ENCODE results near the gene MATK.

The MATK gene, protein sequence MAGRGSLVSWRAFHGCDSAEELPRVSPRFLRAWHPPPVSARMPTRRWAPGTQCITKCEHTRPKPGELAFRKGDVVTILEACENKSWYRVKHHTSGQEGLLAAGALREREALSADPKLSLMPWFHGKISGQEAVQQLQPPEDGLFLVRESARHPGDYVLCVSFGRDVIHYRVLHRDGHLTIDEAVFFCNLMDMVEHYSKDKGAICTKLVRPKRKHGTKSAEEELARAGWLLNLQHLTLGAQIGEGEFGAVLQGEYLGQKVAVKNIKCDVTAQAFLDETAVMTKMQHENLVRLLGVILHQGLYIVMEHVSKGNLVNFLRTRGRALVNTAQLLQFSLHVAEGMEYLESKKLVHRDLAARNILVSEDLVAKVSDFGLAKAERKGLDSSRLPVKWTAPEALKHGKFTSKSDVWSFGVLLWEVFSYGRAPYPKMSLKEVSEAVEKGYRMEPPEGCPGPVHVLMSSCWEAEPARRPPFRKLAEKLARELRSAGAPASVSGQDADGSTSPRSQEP

GRCh38 chr19:3785938-3786824 lies at the start of gene MATK:
TSS of gene MATK (minus strand) at chr19:3786381. CDS start at chr19:3785135, 1,246 bp downstream.
- DNase-seq (ENCODE audit: extremely low spot score), result peak; percentile 65
- ChIA-PET POLR2A (interaction anchor here (1.1 kb wide), 1 partner anchor 23 kb away, joined by 9 read pairs; the partner anchor contains the start of gene MRPL54), CTCF (no interaction called here)
- TF ChIP-seq ELF4 (IDR thresholded peaks at IDR 0.05), result no peak
- TF ChIP-seq L3MBTL2 (conservative IDR thresholded peaks at IDR 0.05), result no peak
- no peak for TF ChIP-seq FOXK2 (IDR thresholded peaks at IDR 0.05)
- TF ChIP-seq BHLHE40 (IDR thresholded peaks at IDR 0.05; ENCODE audit: borderline replicate concordance), result no peak
- 0 out of 2 replicates have a peak, but pooled peaks have one; percentile 6 for TF ChIP-seq FOXM1 (IDR thresholded peaks at IDR 0.05; ENCODE audit: borderline replicate concordance)

DNA sequence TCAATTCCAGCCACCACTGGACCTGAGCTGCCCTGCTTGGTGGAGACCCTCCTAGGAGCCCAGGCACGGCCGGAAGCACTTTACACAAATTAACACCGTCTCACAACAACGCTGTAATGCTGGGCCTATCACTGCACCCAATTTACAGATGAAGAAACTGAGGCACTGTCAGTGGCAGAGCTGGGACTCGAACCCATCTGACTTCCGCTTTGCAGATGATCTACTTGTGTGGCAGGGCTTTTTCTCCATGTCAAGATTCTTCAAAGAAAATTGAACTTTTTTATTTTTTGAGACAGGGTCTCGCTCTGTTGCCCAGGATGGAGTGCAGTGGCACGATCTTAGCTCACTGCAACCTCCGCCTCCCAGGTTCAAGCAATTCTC lies 48.9 kb upstream of the MATK start:
- POLR2A ChIA-PET, result no interaction called here
- TF ChIP-seq ELF4 (IDR thresholded peaks at IDR 0.05) (no peak), HDGF (IDR thresholded peaks at IDR 0.05; ENCODE audit: borderline replicate concordance) (no peak), SP1 (IDR thresholded peaks at IDR 0.05) (no peak), FOXM1 (IDR thresholded peaks at IDR 0.05; ENCODE audit: borderline replicate concordance) (no peak), L3MBTL2 (conservative IDR thresholded peaks at IDR 0.05) (no peak), CTBP1 (IDR thresholded peaks at IDR 0.05; ENCODE audit: borderline replicate concordance) (no peak), FOXA1 (IDR thresholded peaks at IDR 0.05) (no peak), TARDBP (IDR thresholded peaks at IDR 0.05) (no peak), LEF1 (IDR thresholded peaks at IDR 0.05; ENCODE audit: borderline replicate concordance) (no peak)
- no peak for DNase-seq (ENCODE audit: extremely low spot score)
- CTCF ChIA-PET, result no interaction called here

- DNase-seq (ENCODE audit: extremely low spot score), result no peak
- no peak for TF ChIP-seq NFRKB (IDR thresholded peaks at IDR 0.05)
- no peak for TF ChIP-seq ARNT (IDR thresholded peaks at IDR 0.05)
- no peak for TF ChIP-seq CTBP1 (IDR thresholded peaks at IDR 0.05; ENCODE audit: borderline replicate concordance)
- no peak for TF ChIP-seq ELF4 (IDR thresholded peaks at IDR 0.05)
- no peak for TF ChIP-seq TARDBP (IDR thresholded peaks at IDR 0.05)
- no peak for TF ChIP-seq BHLHE40 (IDR thresholded peaks at IDR 0.05; ENCODE audit: borderline replicate concordance)
- no peak for TF ChIP-seq FOXK2 (IDR thresholded peaks at IDR 0.05)
- no peak for TF ChIP-seq HDGF (IDR thresholded peaks at IDR 0.05; ENCODE audit: borderline replicate concordance)
- no peak for TF ChIP-seq ZNF384 (IDR thresholded peaks at IDR 0.05)
- TF ChIP-seq SP1 (IDR thresholded peaks at IDR 0.05), result no peak
- TF ChIP-seq LEF1 (IDR thresholded peaks at IDR 0.05; ENCODE audit: borderline replicate concordance), result no peak
- TF ChIP-seq FOXA1 (IDR thresholded peaks at IDR 0.05), result no peak
- TF ChIP-seq SUZ12 (IDR thresholded peaks at IDR 0.05), result no peak
- TF ChIP-seq FOXM1 (IDR thresholded peaks at IDR 0.05; ENCODE audit: borderline replicate concordance), result no peak
- no peak for TF ChIP-seq PKNOX1 (IDR thresholded peaks at IDR 0.05)
- TF ChIP-seq L3MBTL2 (conservative IDR thresholded peaks at IDR 0.05), result no peak
- ChIA-PET CTCF (no interaction called here), POLR2A (no interaction called here)
These were observed 48.3 kb upstream of the MATK start for GRCh38 chr19:3834349-3835054.

GRCh38 chr19:3833578-3834348 lies 47.6 kb upstream of the MATK start:
- TF ChIP-seq ARNT (IDR thresholded peaks at IDR 0.05), result no peak
- TF ChIP-seq SP1 (IDR thresholded peaks at IDR 0.05), result no peak
- no peak for TF ChIP-seq FOXA1 (IDR thresholded peaks at IDR 0.05)
- TF ChIP-seq FOXM1 (IDR thresholded peaks at IDR 0.05; ENCODE audit: borderline replicate concordance), result no peak
- no peak for TF ChIP-seq PKNOX1 (IDR thresholded peaks at IDR 0.05)
- TF ChIP-seq ELF4 (IDR thresholded peaks at IDR 0.05), result no peak
- no peak for TF ChIP-seq CTBP1 (IDR thresholded peaks at IDR 0.05; ENCODE audit: borderline replicate concordance)
- TF ChIP-seq SUZ12 (IDR thresholded peaks at IDR 0.05), result no peak
- no peak for TF ChIP-seq ZNF384 (IDR thresholded peaks at IDR 0.05)
- TF ChIP-seq TARDBP (IDR thresholded peaks at IDR 0.05), result no peak
- no peak for TF ChIP-seq BHLHE40 (IDR thresholded peaks at IDR 0.05; ENCODE audit: borderline replicate concordance)
- TF ChIP-seq L3MBTL2 (conservative IDR thresholded peaks at IDR 0.05), result no peak
- no peak for TF ChIP-seq HDGF (IDR thresholded peaks at IDR 0.05; ENCODE audit: borderline replicate concordance)
- TF ChIP-seq LEF1 (IDR thresholded peaks at IDR 0.05; ENCODE audit: borderline replicate concordance), result no peak
- TF ChIP-seq FOXK2 (IDR thresholded peaks at IDR 0.05), result no peak
- no peak for TF ChIP-seq NFRKB (IDR thresholded peaks at IDR 0.05)
- POLR2A ChIA-PET, result no interaction called here
- DNase-seq (ENCODE audit: extremely low spot score), result no peak
- CTCF ChIA-PET, result no interaction called here

DNA sequence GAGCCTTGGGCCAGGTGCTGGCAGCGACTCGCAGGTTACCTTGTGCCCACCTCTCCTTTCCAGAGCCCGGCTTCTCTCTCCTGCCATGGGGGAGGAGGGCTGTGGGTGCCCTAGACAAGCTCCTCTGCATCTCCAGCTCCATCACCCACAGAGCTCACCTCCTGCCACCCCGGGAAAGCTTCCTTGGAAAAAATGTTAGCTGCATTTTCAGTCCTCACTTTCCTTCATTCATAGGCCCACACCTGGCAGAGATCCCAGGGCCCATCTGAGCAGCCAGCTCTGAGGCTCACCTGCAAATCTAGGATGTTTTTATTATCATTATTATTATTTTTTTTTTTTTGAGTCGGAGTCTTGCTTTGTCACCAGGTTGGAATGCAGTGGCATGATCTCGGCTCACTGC lies 45.8 kb upstream of the MATK start:
- DNase-seq (ENCODE audit: extremely low spot score), result no peak
- TF ChIP-seq ZNF384 (IDR thresholded peaks at IDR 0.05) (no peak), LEF1 (IDR thresholded peaks at IDR 0.05; ENCODE audit: borderline replicate concordance) (no peak), ELF4 (IDR thresholded peaks at IDR 0.05) (no peak), PKNOX1 (IDR thresholded peaks at IDR 0.05) (no peak), BHLHE40 (IDR thresholded peaks at IDR 0.05; ENCODE audit: borderline replicate concordance) (no peak), HDGF (IDR thresholded peaks at IDR 0.05; ENCODE audit: borderline replicate concordance) (no peak), L3MBTL2 (conservative IDR thresholded peaks at IDR 0.05) (no peak), ARNT (IDR thresholded peaks at IDR 0.05) (no peak)
- POLR2A ChIA-PET, result no interaction called here
- CTCF ChIA-PET, result interaction anchor here (0.6 kb wide), 1 partner anchor 74 kb away, joined by 3 read pairs; no protein-coding TSS in a partner anchor
